Measurements from ENCODE around the gene H6PD. TPM values are rescaled to one million over a fixed set of nuclear protein-coding genes. Genes with fewer than 3 reads are reported as not detected.

The H6PD gene
- total RNA-seq = 28.0 TPM in 2 replicates

GRCh38 chr1:9234223-9235095 lies at the start of gene H6PD:
H6PD (plus strand) TSS chr1:9234774; CDS start chr1:9244935, 10,161 bp downstream.
- intact Hi-C loops (cut with micrococcal nuclease) = loop anchor here (1.0 to 5.0 kb wide), 3 partner anchors 58 to 193 kb away; partner anchors contain the start of genes GPR157 and SPSB1

- intact Hi-C loops (cut with micrococcal nuclease) = no loop called here
Measured at GRCh38 chr1:9186082-9186859, 48.3 kb upstream of the H6PD start.

- intact Hi-C loops (cut with micrococcal nuclease) = no loop called here
Measured at GRCh38 chr1:9187004-9187403, 47.6 kb upstream of the H6PD start.

GRCh38 chr1:9190234-9190633 lies 44.3 kb upstream of the H6PD start:
- intact Hi-C loops (cut with micrococcal nuclease) = no loop called here

GRCh38 chr1:9191231-9191630 lies 43.3 kb upstream of the H6PD start:
- intact Hi-C loops (cut with micrococcal nuclease) = no loop called here

- intact Hi-C loops (cut with micrococcal nuclease) = no loop called here
Measured at GRCh38 chr1:9192578-9193232, 41.9 kb upstream of the H6PD start.

- intact Hi-C loops (cut with micrococcal nuclease) = no loop called here
Measured at GRCh38 chr1:9193233-9193625, 41.3 kb upstream of the H6PD start.

- intact Hi-C loops (cut with micrococcal nuclease) = no loop called here
Measured at GRCh38 chr1:9194024-9194423, 40.5 kb upstream of the H6PD start.

GRCh38 chr1:9195651-9196050 lies 38.9 kb upstream of the H6PD start:
- intact Hi-C loops (cut with micrococcal nuclease) = loop anchor here (1.0 kb wide), 3 partner anchors 14 to 85 kb away; no protein-coding TSS in a partner anchor

GRCh38 chr1:9196129-9197040 lies 38.2 kb upstream of the H6PD start:
- intact Hi-C loops (cut with micrococcal nuclease) = loop anchor here (1.0 kb wide), 3 partner anchors 15 to 86 kb away; no protein-coding TSS in a partner anchor

- intact Hi-C loops (cut with micrococcal nuclease) = no loop called here
Measured at GRCh38 chr1:9197186-9198099, 37.1 kb upstream of the H6PD start.

GRCh38 chr1:9198538-9199361 lies 35.8 kb upstream of the H6PD start:
- intact Hi-C loops (cut with micrococcal nuclease) = no loop called here

- intact Hi-C loops (cut with micrococcal nuclease) = no loop called here
Measured at GRCh38 chr1:9200441-9200840, 34.1 kb upstream of the H6PD start.

- intact Hi-C loops (cut with micrococcal nuclease) = no loop called here
Measured at GRCh38 chr1:9201401-9202239, 33.0 kb upstream of the H6PD start.

- intact Hi-C loops (cut with micrococcal nuclease) = no loop called here
Measured at GRCh38 chr1:9202240-9202870, 32.2 kb upstream of the H6PD start.

- intact Hi-C loops (cut with micrococcal nuclease) = no loop called here
Measured at GRCh38 chr1:9203511-9203982, 31.0 kb upstream of the H6PD start.

- intact Hi-C loops (cut with micrococcal nuclease) = no loop called here
Measured at GRCh38 chr1:9204156-9204720, 30.3 kb upstream of the H6PD start.
